HG02623 (cell line): ENCODE data around the gene ACTL8.

Experiments
- ATAC-seq: cut with Tn5 transposase; IDR thresholded peaks from one replicate; pipeline ENCODE4 v1.9.1; 2021; ENCODE audit warnings: moderate library complexity; ENCODE audit not compliant: unreplicated experiment

The ACTL8 gene

GRCh38 chr1:17870679-17871078, 115.5 kb downstream of the ACTL8 start:
- no peak for ATAC-seq

- ATAC-seq, result no peak
These were observed 118.0 kb downstream of the ACTL8 start for GRCh38 chr1:17873007-17873675.

GRCh38 chr1:17874231-17874630, 119.1 kb downstream of the ACTL8 start:
- no peak for ATAC-seq

GRCh38 chr1:17874710-17875109, 119.6 kb downstream of the ACTL8 start:
- no peak for ATAC-seq

GRCh38 chr1:17875171-17875881, 120.2 kb downstream of the ACTL8 start:
- ATAC-seq, result no peak

- no peak for ATAC-seq
These were observed 120.7 kb downstream of the ACTL8 start for GRCh38 chr1:17875882-17876280.
